ENCODE results near the gene GCLC.

Gene GCLC

DNA sequence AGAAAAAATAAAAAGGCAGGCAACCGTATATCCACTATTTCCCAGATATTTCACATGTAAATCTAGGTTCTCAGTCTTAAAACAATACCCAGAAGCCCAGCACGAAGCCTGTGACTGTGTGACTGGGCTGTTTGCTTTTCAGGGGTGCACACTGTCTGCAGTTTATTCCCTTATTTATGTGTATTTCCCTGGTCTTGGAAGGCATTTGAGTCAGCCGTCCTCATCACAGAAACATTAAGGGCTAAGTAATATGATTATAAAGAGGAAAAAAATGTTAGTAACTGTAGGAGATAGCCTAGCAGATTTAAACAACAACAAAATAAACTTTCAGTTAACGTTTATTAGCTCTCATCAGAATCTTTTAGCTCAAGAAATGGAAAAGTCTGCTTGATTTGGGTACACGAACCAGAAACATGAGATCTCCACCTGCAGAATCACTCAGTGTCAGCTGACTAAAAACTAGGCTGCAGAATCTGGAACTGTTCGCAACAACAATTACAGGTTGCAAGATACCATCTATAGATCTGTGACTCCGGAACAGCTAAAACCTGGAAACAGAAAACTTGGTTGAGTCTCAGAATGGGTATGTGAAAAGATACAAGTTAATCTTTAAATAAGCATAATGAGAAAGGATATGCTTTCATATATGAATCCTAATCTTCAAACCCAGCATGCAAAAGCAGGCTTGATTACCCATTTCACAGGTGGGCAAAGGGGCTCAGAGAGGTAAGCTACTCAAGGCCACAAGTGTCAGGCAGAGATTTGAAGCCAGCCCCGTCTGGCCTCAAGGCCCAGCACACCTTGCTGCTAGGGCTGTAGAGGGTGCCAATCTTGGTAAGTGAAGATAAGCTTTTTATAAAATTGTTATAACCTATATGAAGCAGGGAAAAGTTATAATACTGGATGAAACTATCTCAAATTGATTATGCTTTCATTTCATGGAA is 21.1 kb downstream of the GCLC start:
- DNase-seq = no peak

DNA sequence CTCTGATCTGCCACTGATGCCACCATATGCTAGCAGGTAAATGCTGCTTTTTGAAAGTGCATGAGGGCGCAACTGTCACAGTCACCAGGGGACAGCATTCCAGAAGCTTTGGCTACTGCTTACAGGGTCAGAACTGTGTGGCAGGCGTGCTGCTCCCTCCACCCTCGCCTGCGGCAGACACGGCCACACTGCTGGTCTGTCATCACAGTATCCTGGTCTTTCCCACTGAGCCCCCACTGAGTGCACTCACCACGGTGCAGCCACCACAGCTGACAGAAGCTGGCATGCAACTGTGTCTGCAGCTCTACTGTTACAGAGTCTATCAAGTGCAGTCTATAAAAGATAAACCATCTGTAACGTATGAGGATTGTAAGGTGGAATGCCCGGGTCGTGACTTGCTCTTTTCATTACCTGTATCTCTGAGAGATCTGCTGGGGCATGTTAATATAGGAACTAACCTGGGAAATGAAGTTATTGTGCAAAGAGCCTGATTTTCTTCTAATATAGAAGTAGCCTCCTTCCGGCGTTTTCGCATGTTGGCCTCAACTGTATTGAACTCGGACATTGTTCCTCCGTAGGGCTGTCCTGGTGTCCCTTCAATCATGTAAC is 24.5 kb downstream of the GCLC start:
- no peak for DNase-seq

- DNase-seq = no peak
Observed at GRCh38 chr6:53518862-53519261, 26.0 kb downstream of the GCLC start.

- no peak for DNase-seq
Observed at GRCh38 chr6:53517021-53517420, 27.9 kb downstream of the GCLC start.

GRCh38 chr6:53514677-53515076 is 30.2 kb downstream of the GCLC start:
- no peak for DNase-seq

DNA sequence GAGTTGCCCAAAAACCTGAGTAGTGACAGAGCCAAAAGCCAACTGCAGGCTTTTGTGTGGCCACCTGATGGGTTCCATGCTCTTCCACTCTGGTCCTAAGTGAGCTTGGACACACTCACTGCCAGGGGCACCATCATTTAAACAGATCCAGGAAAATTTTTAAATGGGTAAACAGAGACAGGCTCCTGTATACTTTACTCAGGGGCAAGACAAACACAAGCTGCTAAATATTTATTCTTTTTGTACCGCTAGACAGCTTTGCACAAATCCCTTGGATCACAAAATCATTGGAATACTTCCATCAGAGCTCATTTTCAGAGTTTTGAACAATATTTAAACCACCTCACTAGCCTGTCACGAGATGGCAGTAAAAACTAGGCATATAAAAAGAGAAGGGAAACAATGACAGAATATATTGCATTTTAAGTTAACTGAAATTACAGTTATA is 31.4 kb downstream of the GCLC start:
- DNase-seq = no peak

GRCh38 chr6:53513056-53513455 is 31.8 kb downstream of the GCLC start:
- no peak for DNase-seq

DNA sequence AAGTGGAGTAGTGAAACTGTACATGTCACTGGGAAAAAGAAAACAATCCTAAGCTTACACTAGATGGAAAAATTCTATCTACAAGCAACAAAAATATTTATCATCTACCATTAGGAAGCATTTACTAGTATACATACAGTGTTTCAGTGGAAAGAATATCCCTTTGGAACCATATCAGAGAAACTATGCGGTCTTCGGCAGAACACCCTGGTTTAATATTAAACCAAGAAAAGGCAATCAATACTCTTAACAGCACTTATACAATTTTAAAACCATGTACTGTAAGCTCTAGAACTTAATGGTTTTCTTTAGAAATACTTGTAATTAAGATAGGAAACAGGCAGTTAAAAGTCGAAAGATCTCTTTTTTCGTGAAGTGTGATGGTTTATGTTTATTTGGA is 32.3 kb downstream of the GCLC start:
- no peak for DNase-seq

- no peak for DNase-seq
Observed at GRCh38 chr6:53510746-53511145, 34.2 kb downstream of the GCLC start.

- no peak for DNase-seq
Observed at GRCh38 chr6:53506872-53507271, 38.0 kb downstream of the GCLC start.

DNA sequence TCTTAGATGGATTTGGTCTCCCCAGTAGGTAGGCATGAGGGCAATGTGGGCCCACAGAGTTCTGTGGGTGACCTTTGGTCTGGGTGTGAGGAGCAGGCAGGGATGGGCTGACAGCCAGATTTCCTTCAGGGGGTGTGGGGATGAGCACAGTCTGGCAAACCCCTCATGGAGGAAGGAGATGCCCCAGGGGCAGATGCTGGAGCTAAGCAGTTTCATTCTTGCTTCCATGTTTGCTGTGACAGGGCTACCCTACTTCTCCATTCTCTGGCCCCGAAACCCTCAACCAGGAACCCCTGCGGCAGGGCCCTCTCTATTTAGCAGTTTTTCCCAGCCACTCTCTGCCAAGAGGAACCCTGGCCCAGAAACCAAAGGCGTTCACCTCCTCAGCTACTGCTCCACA is 40.4 kb downstream of the GCLC start:
- no peak for DNase-seq

DNA sequence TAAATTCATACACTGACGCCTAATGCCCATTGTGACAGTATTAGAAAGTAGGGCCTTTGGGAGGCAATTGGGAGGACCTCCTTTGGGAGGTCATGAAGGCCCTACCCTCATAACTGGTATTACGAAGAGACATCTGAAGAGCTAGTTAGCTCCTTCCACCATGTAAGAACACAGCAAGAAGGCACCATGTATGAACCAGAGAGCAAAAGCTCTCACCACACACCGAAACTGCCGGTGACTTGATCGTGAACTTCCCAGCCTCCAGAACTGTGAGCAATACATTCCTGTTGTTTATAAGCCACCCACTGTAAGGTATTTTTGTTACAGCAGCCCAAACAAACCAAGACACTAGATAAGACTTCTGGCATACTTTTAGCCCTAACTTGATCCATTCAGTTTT is 41.8 kb downstream of the GCLC start:
- DNase-seq = no peak

GRCh38 chr6:53501432-53501831 is 43.5 kb downstream of the GCLC start:
- no peak for DNase-seq

DNA sequence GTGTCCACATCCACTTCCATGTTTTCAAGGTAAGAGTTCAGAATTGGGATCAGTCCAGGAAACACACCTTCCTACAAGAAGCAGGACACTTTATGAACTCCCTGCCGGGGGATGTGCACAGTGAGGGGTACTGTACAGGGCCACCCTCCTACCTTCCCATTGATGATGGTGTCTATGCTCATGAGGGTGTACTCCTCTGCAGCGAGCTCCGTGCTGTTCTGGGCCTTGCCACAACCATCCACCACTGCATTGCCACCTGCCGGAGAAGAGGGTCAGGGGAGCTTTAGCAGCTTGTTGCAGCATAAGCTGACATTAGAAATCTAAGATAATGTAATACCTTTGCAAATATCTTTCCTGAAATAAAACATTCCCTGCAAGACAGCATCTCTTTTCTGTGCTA is 44.8 kb downstream of the GCLC start:
- no peak for DNase-seq

GRCh38 chr6:53499094-53499493 is 45.8 kb downstream of the GCLC start:
- no peak for DNase-seq

DNA sequence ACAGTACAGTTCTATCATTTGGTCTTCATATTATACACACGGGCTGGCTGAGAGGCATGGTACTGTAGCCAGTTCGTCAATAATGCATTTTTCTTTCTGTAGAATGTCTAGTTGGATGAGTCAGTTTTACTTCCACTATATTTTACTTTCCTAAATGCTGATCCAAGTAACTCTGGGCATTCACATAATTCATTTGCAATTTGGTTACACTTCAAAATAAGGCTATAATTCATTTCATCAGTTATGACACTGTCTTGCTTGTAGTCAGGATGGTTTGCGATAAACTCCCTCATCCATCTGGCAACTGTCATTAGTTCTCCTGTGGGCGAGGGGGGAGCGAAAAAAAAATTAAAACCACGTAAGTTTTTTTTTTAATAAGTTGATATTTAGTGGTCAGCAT is 46.3 kb downstream of the GCLC start:
- no peak for DNase-seq

DNA sequence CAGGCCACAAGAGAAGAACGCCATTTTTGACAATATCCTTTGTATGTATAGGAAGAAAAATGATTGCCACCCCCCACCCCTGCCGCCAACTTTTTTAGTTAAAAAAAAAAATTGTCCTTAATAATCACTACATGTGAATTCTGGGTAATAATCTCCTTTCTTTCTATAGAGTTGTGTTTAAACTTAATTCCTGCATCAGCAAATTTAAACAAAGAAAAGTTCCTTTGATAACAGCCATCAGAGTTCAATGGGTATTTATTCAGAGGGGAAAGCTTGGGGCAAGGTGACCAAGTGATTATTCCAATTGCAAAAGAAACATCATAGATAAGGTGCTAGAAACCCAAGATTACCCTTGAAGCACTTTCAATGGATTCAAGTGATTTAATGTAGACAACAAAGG is 47.0 kb downstream of the GCLC start:
- DNase-seq = no peak

DNA sequence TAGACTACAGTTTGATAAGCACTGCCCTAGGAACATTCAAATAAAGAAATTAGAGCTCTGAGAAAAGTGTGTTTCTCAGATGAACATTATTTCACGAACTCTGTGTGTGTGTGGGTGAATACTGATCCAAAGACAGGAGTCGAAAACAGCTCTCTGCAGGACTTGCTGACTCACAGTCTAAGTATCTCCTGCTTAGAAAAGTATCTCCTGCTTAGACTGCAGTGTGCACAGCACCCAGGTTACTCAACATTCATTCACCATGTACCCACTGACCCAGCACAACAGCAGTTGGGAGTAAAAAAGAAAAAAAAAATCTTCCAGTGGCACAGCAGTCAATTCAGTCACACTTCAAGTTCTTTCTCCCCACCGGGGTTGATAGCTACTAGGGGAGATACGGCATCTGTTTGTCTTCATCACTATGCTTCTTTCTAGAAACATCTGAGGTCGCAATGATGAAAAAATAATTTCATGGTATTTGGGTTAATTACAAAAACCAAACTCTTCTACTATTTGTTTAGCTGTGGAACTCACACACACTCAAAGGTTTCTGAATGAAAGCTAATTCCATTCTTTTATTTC is 48.0 kb downstream of the GCLC start:
- no peak for DNase-seq

GRCh38 chr6:53495506-53496499 is 49.1 kb downstream of the GCLC start:
- no peak for DNase-seq

GRCh38 chr6:53494076-53494475 is 50.8 kb downstream of the GCLC start:
- DNase-seq = no peak

DNA sequence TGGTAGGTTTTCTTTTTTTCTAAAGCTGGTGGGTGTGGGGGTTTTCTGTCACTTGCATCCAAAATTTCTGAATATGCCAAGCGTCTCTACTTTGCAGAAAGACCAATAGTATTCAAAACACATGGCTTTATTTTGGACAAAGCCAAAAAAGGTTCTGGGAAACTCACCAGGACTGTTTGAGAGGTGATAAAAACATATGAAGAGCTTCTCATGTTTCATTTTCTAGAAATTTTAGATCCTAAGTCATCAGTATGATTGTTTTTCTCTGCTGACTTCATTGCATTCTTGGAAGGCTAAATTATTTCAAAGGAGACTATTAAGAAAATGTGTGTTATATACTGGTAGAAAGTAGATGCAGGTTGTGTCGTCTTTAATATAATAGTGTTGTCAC is 51.3 kb downstream of the GCLC start:
- no peak for DNase-seq

DNA sequence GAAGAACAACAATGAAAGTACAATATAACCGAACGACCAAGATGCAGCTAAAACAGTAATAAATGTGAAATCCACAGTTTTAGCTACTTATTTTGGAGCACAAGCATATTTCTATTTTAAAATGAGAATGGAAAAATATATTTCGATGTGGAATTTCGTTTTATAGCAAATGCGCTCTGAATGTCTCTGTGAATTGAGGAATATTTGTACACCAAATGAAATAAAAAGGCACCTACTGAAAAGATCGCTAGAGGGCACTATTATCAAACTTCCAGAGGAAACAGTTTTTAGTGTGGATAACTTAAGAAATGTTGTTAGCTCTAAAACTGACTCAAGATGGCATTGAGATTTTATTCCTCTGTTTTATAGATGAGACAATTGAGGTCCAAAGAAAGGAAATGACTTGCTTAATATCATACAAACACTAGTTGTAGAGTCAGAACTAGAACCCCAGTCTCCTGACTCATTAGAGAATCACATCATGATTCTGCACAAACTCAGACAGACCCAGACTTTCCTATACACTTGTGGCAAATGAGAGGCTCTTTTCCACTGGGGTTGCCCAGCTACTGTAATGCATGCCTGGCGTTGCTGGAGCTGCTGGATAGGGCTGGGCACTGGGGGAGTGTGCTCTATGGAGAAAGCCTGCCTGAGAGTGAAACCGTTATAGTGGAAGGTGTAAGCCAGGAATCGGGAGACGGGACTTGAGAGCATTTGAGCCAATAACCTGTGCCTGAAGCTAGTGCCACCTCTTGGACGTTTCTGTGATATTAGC is 51.9 kb downstream of the GCLC start:
- DNase-seq = peak; percentile 47

All from COR-L47 (cell line).